ENCODE measurements around the gene NPHP1. TPM values are rescaled to one million over a fixed set of nuclear protein-coding genes. Genes with fewer than 3 reads are reported as not detected.
"Not testable (repeated sequence)": the region's sequence is repeated elsewhere in the genome, so short reads cannot be mapped to it uniquely, and the experiment has no call there.

The NPHP1 gene
- total and polyA plus RNA-seq, 9 donors = 4.3 to 9.8 (median 5.5) TPM

DNA sequence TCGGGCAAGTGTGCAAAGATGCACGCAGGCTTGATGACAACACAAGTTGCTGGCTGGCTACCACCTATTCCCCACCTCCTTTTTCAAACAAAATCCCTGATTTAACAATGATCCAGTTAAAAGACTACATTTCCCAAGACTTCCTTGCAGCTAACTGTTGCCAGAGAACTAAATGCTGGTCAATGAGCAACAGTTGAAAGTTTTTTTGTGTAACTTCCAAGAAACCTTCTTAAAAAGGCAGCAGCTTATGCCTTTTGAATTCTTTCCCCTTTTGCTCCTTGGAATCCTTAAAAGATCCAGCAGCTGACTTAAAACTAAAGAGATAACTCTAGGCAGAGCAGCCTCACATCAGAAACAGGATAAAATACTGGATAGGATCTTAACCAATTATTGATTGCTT is 38.5 kb downstream of the NPHP1 start:
- Histone ChIP-seq H3K4me1 (ENCODE audit: control insufficient read depth, insufficient read depth, low read length) (no peaks in the 10 kb centered on the region), H3K9me3 (replicated peaks; ENCODE audit: control insufficient read depth, low read depth, low read length) (no peaks in the 10 kb centered on the region), H3K27me3 (ENCODE audit: control insufficient read depth, insufficient read depth, low read length) (no peaks in the 10 kb centered on the region), H3K36me3 (ENCODE audit: control insufficient read depth, insufficient read depth, low read length) (peaks cover 4% of the 10 kb centered on the region), H3K4me3 (ENCODE audit: low read length) (no peak overlapping the region), H3K27ac (ENCODE audit: low read length) (no peak overlapping the region)
- WGBS (ENCODE audit: insufficient coverage) = 63% methylated on average over 1 of the region's 2 CpGs
- DNase-seq = peak; percentile 48

DNA sequence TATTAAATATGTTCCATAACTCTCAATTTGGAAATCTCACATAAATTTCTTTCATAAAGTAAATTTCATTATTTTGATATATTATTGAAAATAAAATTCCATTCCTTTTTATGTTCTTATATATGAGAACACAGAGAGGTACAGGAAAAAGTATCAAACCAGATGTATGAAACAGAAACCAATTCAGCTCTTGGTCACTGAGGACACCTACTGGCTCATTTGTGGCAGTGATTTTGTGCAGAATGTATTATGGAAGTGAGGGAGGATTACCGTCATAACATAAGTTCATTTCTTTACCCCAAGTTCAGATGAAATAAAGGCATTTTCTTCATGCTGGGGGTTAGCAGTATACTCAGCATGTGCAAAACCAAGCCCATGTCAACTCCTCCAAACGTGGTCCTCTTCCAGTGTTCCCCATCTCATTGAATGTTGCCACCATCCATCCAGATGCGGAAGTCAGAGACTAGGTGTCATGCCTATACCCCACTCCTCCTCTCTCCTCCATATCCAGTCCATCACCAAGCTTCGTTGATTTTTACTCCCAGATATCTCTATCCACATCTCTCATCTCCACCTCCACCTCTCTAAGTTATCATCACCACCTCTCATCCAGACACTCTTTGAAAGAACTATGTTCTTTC is 47.5 kb downstream of the NPHP1 start:
- Histone ChIP-seq H3K27ac (ENCODE audit: low read length) (no peak overlapping the region), H3K4me1 (ENCODE audit: control insufficient read depth, insufficient read depth, low read length) (no peaks in the 10 kb centered on the region), H3K27me3 (ENCODE audit: control insufficient read depth, insufficient read depth, low read length) (no peaks in the 10 kb centered on the region), H3K9me3 (replicated peaks; ENCODE audit: control insufficient read depth, low read depth, low read length) (peaks cover 5% of the 10 kb centered on the region), H3K4me3 (ENCODE audit: low read length) (no peak overlapping the region), H3K36me3 (ENCODE audit: control insufficient read depth, insufficient read depth, low read length) (no peaks in the 10 kb centered on the region)
- 39% methylated on average over 3 of the region's 4 CpGs for WGBS (ENCODE audit: insufficient coverage)
- peak; percentile 65 for DNase-seq

DNA sequence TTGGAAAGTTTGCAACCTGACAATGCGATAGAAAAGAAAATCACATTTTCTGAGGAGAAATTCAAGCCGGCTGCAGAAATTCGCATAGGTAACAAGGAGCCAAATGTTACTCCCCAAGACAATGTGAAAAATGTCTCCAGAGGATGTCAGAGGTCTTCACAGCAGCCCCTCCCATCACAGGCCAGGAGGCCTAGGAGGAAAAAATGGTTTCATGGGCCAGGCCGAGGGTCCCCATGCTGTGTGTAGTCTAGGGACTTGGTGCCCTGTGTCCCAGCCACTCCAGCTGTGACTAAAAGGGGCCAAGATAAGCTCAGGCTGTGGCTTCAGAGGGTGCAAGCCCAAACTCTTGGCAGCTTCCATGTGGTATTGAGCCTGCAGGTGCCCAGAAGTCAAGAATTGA is 50.0 kb downstream of the NPHP1 start:
- not testable (repeated sequence) for H3K4me1 ChIP-seq (ENCODE audit: control insufficient read depth, insufficient read depth, low read length); H3K27ac ChIP-seq (ENCODE audit: low read length); H3K4me3 ChIP-seq (ENCODE audit: low read length); H3K36me3 ChIP-seq (ENCODE audit: control insufficient read depth, insufficient read depth, low read length); H3K27me3 ChIP-seq (ENCODE audit: control insufficient read depth, insufficient read depth, low read length); DNase-seq; H3K9me3 ChIP-seq (replicated peaks; ENCODE audit: control insufficient read depth, low read depth, low read length)
- 94% methylated on average over 2 of the region's 4 CpGs for WGBS (ENCODE audit: insufficient coverage)

DNA sequence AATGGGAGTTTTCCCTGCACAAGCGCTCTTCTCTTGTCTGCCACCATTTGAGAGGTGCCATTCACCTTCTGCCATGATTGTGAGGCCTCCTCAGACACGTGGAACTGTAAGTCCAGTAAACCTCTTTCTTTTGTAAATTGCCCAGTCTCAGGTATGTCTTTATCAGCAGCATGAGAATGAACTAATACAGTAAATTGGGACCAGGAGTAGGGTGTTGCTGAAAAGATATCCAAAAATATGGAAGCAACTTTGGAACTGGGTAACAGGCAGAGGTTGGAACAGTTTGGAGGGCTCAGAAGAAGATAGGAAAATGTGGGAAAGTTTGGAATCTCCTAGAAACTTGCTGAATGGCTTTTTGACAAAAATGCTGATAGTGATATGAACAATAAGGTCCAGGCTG is 50.6 kb downstream of the NPHP1 start:
- H3K9me3 ChIP-seq (replicated peaks; ENCODE audit: control insufficient read depth, low read depth, low read length); H3K27ac ChIP-seq (ENCODE audit: low read length); H3K4me3 ChIP-seq (ENCODE audit: low read length); H3K36me3 ChIP-seq (ENCODE audit: control insufficient read depth, insufficient read depth, low read length); DNase-seq; H3K27me3 ChIP-seq (ENCODE audit: control insufficient read depth, insufficient read depth, low read length); H3K4me1 ChIP-seq (ENCODE audit: control insufficient read depth, insufficient read depth, low read length): not testable (repeated sequence)
- 67% methylated on average over 1 of the region's 2 CpGs for WGBS (ENCODE audit: insufficient coverage)

DNA sequence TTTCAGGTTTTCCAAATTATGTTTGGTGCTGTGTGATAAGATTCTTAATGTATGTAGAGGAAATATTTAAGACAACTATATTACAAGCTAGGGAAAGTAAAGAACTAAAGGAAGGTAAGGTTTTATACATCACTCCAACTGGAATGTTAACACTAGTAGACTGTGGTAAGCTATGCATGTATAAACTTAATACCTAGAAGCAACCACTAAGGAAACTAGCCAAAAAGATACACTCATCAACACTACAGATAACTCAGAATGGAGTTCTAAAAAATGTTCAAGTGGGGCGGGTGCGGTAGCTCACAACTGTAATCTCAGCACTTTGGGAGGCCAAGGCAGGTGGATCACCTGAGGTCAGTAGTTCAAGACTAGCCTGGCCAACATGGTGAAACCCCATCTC is 51.4 kb downstream of the NPHP1 start:
- H3K27ac ChIP-seq (ENCODE audit: low read length) = no peak overlapping the region

DNA sequence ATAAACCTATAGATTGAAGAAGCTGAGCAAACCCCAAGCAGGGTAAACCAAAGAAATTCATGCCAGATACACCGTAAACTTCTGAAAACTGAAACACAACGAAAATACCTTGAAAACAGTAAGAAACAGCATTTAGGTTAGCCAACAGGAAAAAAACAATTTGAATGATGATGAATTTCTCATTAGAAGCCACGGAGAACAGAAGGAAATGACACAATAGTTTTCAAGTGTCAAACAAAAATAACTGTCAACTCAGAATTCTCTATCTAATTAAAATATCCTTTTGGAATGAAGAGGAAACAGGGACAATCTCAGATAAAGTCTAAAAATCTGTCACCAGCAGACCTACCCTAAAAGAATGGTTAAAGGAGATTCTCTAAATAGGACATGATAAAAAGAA is 51.9 kb downstream of the NPHP1 start:
- WGBS (ENCODE audit: insufficient coverage) = no CpG with 5 or more reads among the region's 3 CpGs
- no peak for DNase-seq
- no peaks in the 10 kb centered on the region for H3K27me3 ChIP-seq (ENCODE audit: control insufficient read depth, insufficient read depth, low read length)
- no peaks in the 10 kb centered on the region for H3K4me1 ChIP-seq (ENCODE audit: control insufficient read depth, insufficient read depth, low read length)
- H3K27ac ChIP-seq (ENCODE audit: low read length) = no peak overlapping the region
- peaks cover 5% of the 10 kb centered on the region for H3K9me3 ChIP-seq (replicated peaks; ENCODE audit: control insufficient read depth, low read depth, low read length)
- no peaks in the 10 kb centered on the region for H3K36me3 ChIP-seq (ENCODE audit: control insufficient read depth, insufficient read depth, low read length)
- H3K4me3 ChIP-seq (ENCODE audit: low read length) = no peak overlapping the region

More for the DNA sequence above, 51.4 kb downstream of the NPHP1 start:
- peaks cover 5% of the 10 kb centered on the region for H3K9me3 ChIP-seq (replicated peaks; ENCODE audit: control insufficient read depth, low read depth, low read length)
- H3K36me3 ChIP-seq (ENCODE audit: control insufficient read depth, insufficient read depth, low read length) = no peaks in the 10 kb centered on the region
- no CpG with 5 or more reads among the region's 2 CpGs for WGBS (ENCODE audit: insufficient coverage)
- no peaks in the 10 kb centered on the region for H3K4me1 ChIP-seq (ENCODE audit: control insufficient read depth, insufficient read depth, low read length)
- H3K4me3 ChIP-seq (ENCODE audit: low read length) = no peak overlapping the region
- no peak for DNase-seq
- H3K27me3 ChIP-seq (ENCODE audit: control insufficient read depth, insufficient read depth, low read length) = no peaks in the 10 kb centered on the region

DNA sequence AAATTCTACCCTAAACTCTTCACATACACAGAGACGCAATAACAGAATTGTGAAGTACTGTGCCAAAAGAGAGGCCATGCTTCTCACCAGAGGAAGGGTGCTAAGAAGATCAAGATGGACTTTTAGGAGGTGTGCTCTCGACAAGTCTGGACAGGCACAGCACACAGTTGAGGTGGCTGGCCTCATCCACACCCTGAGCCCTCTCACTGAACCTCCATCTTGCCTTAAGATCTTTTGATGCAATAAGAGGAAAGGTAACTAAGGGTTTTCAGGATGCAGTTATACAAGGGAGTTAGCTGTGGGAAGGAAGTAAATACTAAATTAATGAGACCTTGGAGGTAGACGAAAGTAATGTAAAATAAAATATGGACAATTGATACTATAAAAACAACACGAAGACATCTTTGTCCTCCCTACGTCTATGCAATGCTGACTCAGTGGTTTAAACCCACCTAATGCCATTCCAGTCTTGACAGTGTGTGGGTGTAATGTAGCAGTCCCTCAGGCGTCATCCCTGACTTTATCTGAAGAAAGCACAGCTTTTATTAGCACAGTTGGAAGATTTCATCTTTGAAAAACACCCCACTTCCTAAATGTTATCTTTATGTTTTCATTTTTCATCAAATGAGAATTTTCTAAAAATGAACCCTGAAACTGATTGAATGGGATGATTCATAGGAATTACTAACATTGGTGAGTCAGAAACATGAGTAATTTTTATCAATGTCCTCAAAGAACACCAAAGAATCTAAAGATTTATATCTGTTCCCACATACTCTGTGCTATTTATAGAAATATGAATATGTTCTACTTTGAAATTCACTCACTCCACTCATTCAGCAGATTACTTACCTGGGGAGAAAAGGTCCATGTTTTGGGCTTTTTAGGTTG is 55.2 kb downstream of the NPHP1 start:
- no peaks in the 10 kb centered on the region for H3K4me1 ChIP-seq (ENCODE audit: control insufficient read depth, insufficient read depth, low read length)
- no peak overlapping the region for H3K27ac ChIP-seq (ENCODE audit: low read length)
- no CpG with 5 or more reads among the region's 6 CpGs for WGBS (ENCODE audit: insufficient coverage)
- no peak for DNase-seq
- H3K36me3 ChIP-seq (ENCODE audit: control insufficient read depth, insufficient read depth, low read length) = peaks cover 3% of the 10 kb centered on the region
- no peaks in the 10 kb centered on the region for H3K27me3 ChIP-seq (ENCODE audit: control insufficient read depth, insufficient read depth, low read length)
- H3K9me3 ChIP-seq (replicated peaks; ENCODE audit: control insufficient read depth, low read depth, low read length) = no peaks in the 10 kb centered on the region
- no peak overlapping the region for H3K4me3 ChIP-seq (ENCODE audit: low read length)

DNA sequence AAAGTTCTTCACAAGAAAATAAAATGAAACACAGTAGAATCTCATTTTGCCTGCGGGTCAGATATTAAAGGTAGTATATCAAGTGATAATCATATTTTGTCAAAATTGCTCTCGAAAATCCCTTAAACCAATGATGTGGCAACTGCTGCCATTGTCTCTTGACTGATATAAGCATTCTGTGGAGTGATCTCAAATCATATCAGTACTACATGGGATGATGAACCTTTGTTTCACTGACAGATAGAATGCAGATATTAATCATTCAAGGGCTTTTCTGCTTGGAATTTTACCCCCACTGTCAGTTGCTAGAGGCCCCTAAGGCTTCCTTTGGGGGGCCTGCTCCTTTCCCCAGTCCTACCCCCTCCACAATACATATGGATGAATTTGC is 57.9 kb downstream of the NPHP1 start:
- no peaks in the 10 kb centered on the region for H3K4me1 ChIP-seq (ENCODE audit: control insufficient read depth, insufficient read depth, low read length)
- no peak for DNase-seq
- no peaks in the 10 kb centered on the region for H3K9me3 ChIP-seq (replicated peaks; ENCODE audit: control insufficient read depth, low read depth, low read length)
- H3K4me3 ChIP-seq (ENCODE audit: low read length) = no peak overlapping the region
- H3K36me3 ChIP-seq (ENCODE audit: control insufficient read depth, insufficient read depth, low read length) = peaks cover 3% of the 10 kb centered on the region
- no CpG with 5 or more reads among the region's 2 CpGs for WGBS (ENCODE audit: insufficient coverage)
- no peaks in the 10 kb centered on the region for H3K27me3 ChIP-seq (ENCODE audit: control insufficient read depth, insufficient read depth, low read length)
- H3K27ac ChIP-seq (ENCODE audit: low read length) = no peak overlapping the region

DNA sequence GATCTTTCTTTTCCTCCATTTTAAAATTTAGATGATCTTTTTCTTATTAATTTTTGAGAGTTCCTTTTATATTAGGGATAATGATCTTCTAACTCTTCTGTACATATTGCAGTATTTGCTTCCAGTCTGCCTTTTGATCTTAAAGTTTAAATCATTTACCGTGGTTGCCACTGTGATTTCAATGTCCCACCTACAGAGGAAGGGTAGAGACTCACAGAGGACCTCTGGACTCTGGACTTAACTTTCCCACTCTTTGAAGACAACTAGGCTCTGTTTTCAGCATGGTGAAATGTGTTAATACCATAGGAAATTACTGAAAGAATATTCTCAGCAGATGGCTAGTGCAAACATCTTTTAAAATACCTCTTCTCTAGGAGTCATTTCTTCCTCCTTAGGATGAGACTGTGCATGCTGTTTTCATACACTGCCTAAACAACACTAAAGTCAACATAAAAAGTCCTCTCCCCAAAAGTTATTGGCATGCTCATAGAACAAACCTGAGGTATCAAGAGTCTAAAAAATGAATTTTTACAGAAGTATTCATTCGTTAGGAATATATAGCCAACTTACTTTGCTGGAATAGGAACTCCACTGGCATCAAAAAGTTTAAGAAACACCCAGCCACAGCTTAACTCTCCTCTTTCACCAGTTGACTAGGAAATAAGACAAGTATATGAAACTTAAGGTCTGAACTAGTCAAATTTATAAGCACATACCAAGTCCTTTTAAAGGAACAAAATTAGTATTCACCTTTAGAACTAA is 58.4 kb downstream of the NPHP1 start:
- no peak for DNase-seq
- no CpG with 5 or more reads among the region's 2 CpGs for WGBS (ENCODE audit: insufficient coverage)
- H3K36me3 ChIP-seq (ENCODE audit: control insufficient read depth, insufficient read depth, low read length) = peaks cover 3% of the 10 kb centered on the region

DNA sequence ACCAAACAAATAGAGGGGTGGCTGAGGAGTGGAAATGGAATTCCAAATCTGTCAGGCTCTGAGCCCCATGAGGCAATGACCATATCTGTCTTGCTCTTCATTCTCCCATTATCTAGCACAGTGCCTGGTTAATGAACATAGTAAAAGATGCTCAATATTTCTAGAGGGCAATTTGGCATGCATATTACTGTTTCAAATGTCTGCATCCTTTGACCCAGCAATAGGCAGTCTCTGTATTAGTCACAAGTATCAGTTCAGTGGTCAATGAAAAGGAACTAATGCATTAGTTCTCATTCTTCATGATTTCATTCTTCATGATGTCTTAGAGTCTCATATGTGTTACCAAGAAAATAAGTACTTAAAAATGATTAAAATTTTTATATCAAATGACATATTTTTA is 60.8 kb downstream of the NPHP1 start:
- Histone ChIP-seq H3K36me3 (ENCODE audit: control insufficient read depth, insufficient read depth, low read length) (peaks cover 3% of the 10 kb centered on the region), H3K9me3 (replicated peaks; ENCODE audit: control insufficient read depth, low read depth, low read length) (no peaks in the 10 kb centered on the region), H3K4me3 (ENCODE audit: low read length) (no peak overlapping the region), H3K4me1 (ENCODE audit: control insufficient read depth, insufficient read depth, low read length) (no peaks in the 10 kb centered on the region), H3K27ac (ENCODE audit: low read length) (no peak overlapping the region), H3K27me3 (ENCODE audit: control insufficient read depth, insufficient read depth, low read length) (no peaks in the 10 kb centered on the region)
- DNase-seq = no peak

More for the DNA sequence above, 58.4 kb downstream of the NPHP1 start:
- no peak overlapping the region for H3K27ac ChIP-seq (ENCODE audit: low read length)
- H3K27me3 ChIP-seq (ENCODE audit: control insufficient read depth, insufficient read depth, low read length) = no peaks in the 10 kb centered on the region
- no peak overlapping the region for H3K4me3 ChIP-seq (ENCODE audit: low read length)
- no peaks in the 10 kb centered on the region for H3K9me3 ChIP-seq (replicated peaks; ENCODE audit: control insufficient read depth, low read depth, low read length)
- no peaks in the 10 kb centered on the region for H3K4me1 ChIP-seq (ENCODE audit: control insufficient read depth, insufficient read depth, low read length)
